GM04504 (cell line): Measurements from ENCODE around the gene DOCK10.
A peak's percentile ranks its signal among the peaks of the same experiment; 100 is the strongest.

Source experiments
- DNase-seq: peaks from one replicate; pipeline ENCODE4 v3.0.0-alpha.2; 2012; ENCODE audit warnings: low read depth

The DOCK10 gene

GRCh38 chr2:225011585-225011984 is 30.7 kb downstream of the DOCK10 start:
- DNase-seq: no peak

GRCh38 chr2:225010804-225011203 is 31.5 kb downstream of the DOCK10 start:
- DNase-seq: no peak

GRCh38 chr2:225009768-225010167 is 32.5 kb downstream of the DOCK10 start:
- no peak for DNase-seq

GRCh38 chr2:225008935-225009334 is 33.3 kb downstream of the DOCK10 start:
- DNase-seq: no peak

- DNase-seq: no peak
Observed at GRCh38 chr2:225008179-225008856, 34.0 kb downstream of the DOCK10 start.

- DNase-seq: no peak
Observed at GRCh38 chr2:225006730-225007129, 35.5 kb downstream of the DOCK10 start.

- DNase-seq: no peak
Observed at GRCh38 chr2:225004597-225004996, 37.7 kb downstream of the DOCK10 start.

GRCh38 chr2:225002656-225003045 is 39.6 kb downstream of the DOCK10 start:
- DNase-seq: no peak

- DNase-seq: no peak
Observed at GRCh38 chr2:225002039-225002655, 40.1 kb downstream of the DOCK10 start.

- no peak for DNase-seq
Observed at GRCh38 chr2:224999754-225000153, 42.5 kb downstream of the DOCK10 start.

- DNase-seq: no peak
Observed at GRCh38 chr2:224999321-224999720, 42.9 kb downstream of the DOCK10 start.

- DNase-seq: no peak
Observed at GRCh38 chr2:224997802-224998201, 44.5 kb downstream of the DOCK10 start.

- DNase-seq: no peak
Observed at GRCh38 chr2:224995419-224995818, 46.8 kb downstream of the DOCK10 start.

- no peak for DNase-seq
Observed at GRCh38 chr2:224994242-224994823, 47.9 kb downstream of the DOCK10 start.

- no peak for DNase-seq
Observed at GRCh38 chr2:224990710-224991109, 51.6 kb downstream of the DOCK10 start.

- DNase-seq: no peak
Observed at GRCh38 chr2:224987733-224988132, 54.5 kb downstream of the DOCK10 start.

GRCh38 chr2:224986477-224986876 is 55.8 kb downstream of the DOCK10 start:
- no peak for DNase-seq

- DNase-seq: no peak
Observed at GRCh38 chr2:224984637-224985036, 57.6 kb downstream of the DOCK10 start.

GRCh38 chr2:224983712-224984554 is 58.3 kb downstream of the DOCK10 start:
- peak; percentile 23 for DNase-seq

GRCh38 chr2:224982910-224983711 is 59.2 kb downstream of the DOCK10 start:
- DNase-seq: no peak

- no peak for DNase-seq
Observed at GRCh38 chr2:224982226-224982625, 60.0 kb downstream of the DOCK10 start.
